Transverse colon (tissue), 4 donors: ENCODE results near the gene RGS9BP. TPM values are rescaled to one million over a fixed set of nuclear protein-coding genes. Genes with fewer than 3 reads are reported as not detected.
"Not testable (repeated sequence)": the region's sequence is repeated elsewhere in the genome, so short reads cannot be mapped to it uniquely, and the experiment has no call there.

Source experiments
- DNase-seq: peaks from one replicate; pipeline ENCODE4 v3.0.0-alpha.2; 2019
- H3K27ac ChIP-seq, 4 donors: fragments of 200-600 bp; sonication (generic); 2 replicates each; pipeline ENCODE4 v1.5.1; 2016 to 2018; ENCODE audit warnings: inconsistent platforms in 4 of 4
- H3K27me3 ChIP-seq: fragments of 200-600 bp; sonication (generic); 2 replicates; pipeline ENCODE4 v1.5.1; 2017; ENCODE audit warnings: inconsistent platforms
- H3K36me3 ChIP-seq, 4 donors: fragments of 200-600 bp; sonication (generic); 2 replicates each; pipeline ENCODE4 v1.5.1; 2017 to 2019; ENCODE audit warnings: inconsistent platforms in 4 of 4
- H3K4me1 ChIP-seq, 4 donors: fragments of 200-600 bp; sonication (generic); 2 replicates each; pipeline ENCODE4 v1.5.1; 2017 to 2020; ENCODE audit warnings: inconsistent platforms in 4 of 4
- H3K4me3 ChIP-seq, 4 donors: fragments of 200-600 bp; sonication (generic); 1 replicate in 1 of 4; 2 replicates in 3 of 4; pipeline versions ENCODE4 v1.5.1 to v1.6.1; 2017 to 2019; ENCODE audit warnings: inconsistent platforms in 4 of 4
- H3K9me3 ChIP-seq, 2 donors: fragments of 200-600 bp; sonication (generic); 2 replicates each; pipeline ENCODE4 v1.5.1; 2017 to 2019; ENCODE audit warnings: inconsistent platforms in 2 of 2
- EP300 ChIP-seq: sonication (generic); formaldehyde crosslinking; IDR thresholded peaks from one replicate; pipeline ENCODE4 v1.6.1; 2017; ENCODE audit warnings: antibody characterized with exemption, low read depth
- POLR2A ChIP-seq: fragments of 450-650 bp; IDR thresholded peaks from one replicate; pipeline ENCODE4 v1.6.1; 2016; ENCODE audit warnings: antibody characterized with exemption, mild to moderate bottlenecking, moderate library complexity
- POLR2AphosphoS5 ChIP-seq, 3 donors: sonication (generic); formaldehyde crosslinking; IDR thresholded peaks; one replicate each; pipeline ENCODE4 v1.6.1; 2016; ENCODE audit warnings: antibody characterized with exemption in 3 of 3
- WGBS, 2 donors: methylation state at CpG; one replicate each; pipeline ENCODE4 v1.1.5; 2018; ENCODE audit warnings: low coverage in 1 of 2; 5-methylcytosine and 5-hydroxymethylcytosine counted together
- in situ Hi-C, 4 donors: fragments of 200-750 bp; cut with MboI; loops; one replicate each; pipeline versions ENCODE4 v1.15.0 to v1.15.1; 2017; ENCODE audit warnings: low sequenced_read_pairs in 3 of 4, low pct_ligation_motif_present in 1 of 4, low pct_unique_long_range_greater_than_20kb in 1 of 4
- intact Hi-C: fragments of 100-400 bp; cut with DNase I; formaldehyde crosslinking; loops from one replicate; pipeline ENCODE4 v1.15.1; 2023; ENCODE audit warnings: low total_unique reads
- total RNA-seq, 4 donors: library from RNA; depleted of rRNA; stranded (reverse); fragments of >200 nt; gene quantifications; one replicate each; pipeline ENCODE4 v1.1.0, GENCODE V29; 2016
- TF ChIP-seq, protein P1 (sequence below), 5 experiments: fragments of 200-600 bp in 3 of 5; fragments of 450-650 bp in 2 of 5; sonication (generic) in 3 of 5; IDR thresholded peaks; 1 replicate in 2 of 5; 2 replicates in 3 of 5; pipeline ENCODE4 v1.5.1; 2016 to 2017; ENCODE audit warnings: antibody characterized with exemption in 5 of 5, inconsistent platforms in 3 of 5, mild to moderate bottlenecking in 2 of 5, moderate library complexity in 1 of 5

RGS9BP gene
- total RNA-seq, 4 donors from 2014 or later: 0.14 to 0.60 (median 0.16) TPM; not detected in 1

DNA sequence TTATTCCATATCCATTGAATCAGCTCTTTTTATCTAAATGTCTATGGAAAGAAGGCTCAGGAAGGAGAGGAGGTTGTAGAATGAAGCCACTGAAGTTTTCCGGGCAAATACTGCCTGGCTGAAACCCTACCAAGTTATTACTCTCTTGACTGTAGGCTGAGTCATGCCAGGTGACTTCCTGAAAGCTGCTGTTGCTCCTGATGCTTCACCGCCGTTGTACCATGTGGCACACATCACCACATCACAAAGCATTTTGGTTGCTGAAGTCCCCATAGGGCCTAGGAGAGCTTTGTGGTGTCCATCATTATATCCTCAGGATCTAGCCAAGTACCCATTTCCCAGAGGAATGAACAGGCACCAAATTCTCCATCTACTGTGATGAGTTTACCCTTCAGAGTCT lies 32.8 kb downstream of the RGS9BP start:
- DNase-seq: no peak
- Histone ChIP-seq H3K4me3 (no peak overlapping the region), H3K27ac (no peak overlapping the region), H3K9me3 (peaks cover 8 to 11% of the 10 kb centered on the region in 2 donors), H3K27me3 (no peaks in the 10 kb centered on the region), H3K4me1 (no peaks in the 10 kb centered on the region), H3K36me3 (peaks cover 0 to 33% (median 7%) of the 10 kb centered on the region in 4 donors)
- 50 to 65% methylated on average over 3 of the region's 3 CpGs for WGBS, 2 donors
- TF ChIP-seq POLR2AphosphoS5 (IDR thresholded peaks at IDR 0.05) (no peak), EP300 (no peak), POLR2A (no peak)
- TF ChIP-seq, protein P1, sequence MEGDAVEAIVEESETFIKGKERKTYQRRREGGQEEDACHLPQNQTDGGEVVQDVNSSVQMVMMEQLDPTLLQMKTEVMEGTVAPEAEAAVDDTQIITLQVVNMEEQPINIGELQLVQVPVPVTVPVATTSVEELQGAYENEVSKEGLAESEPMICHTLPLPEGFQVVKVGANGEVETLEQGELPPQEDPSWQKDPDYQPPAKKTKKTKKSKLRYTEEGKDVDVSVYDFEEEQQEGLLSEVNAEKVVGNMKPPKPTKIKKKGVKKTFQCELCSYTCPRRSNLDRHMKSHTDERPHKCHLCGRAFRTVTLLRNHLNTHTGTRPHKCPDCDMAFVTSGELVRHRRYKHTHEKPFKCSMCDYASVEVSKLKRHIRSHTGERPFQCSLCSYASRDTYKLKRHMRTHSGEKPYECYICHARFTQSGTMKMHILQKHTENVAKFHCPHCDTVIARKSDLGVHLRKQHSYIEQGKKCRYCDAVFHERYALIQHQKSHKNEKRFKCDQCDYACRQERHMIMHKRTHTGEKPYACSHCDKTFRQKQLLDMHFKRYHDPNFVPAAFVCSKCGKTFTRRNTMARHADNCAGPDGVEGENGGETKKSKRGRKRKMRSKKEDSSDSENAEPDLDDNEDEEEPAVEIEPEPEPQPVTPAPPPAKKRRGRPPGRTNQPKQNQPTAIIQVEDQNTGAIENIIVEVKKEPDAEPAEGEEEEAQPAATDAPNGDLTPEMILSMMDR (IDR thresholded peaks at IDR 0.05): no peak
- in situ Hi-C loops (no loop called here), intact Hi-C loops (no loop called here)

DNA sequence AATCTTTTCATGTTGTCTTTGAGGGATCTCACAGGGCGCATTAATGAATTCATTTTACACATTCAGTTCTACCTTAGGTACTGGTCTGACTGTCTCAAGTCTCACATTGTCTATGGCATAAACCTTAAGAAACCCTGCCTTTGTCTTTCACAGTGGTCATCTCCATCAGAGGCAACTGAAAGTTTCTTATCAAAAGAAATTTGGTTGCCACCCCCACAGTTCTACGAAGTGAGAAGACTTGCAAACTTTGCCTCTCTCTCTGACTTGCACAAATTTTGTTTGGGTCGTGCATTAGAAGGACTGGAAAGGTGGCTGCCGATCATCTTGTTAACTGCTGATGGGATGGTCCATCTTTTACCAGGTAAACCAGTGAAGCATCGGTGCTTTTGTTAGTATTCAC lies 33.4 kb downstream of the RGS9BP start:
- no peak overlapping the region for H3K4me3 ChIP-seq
- peaks cover 0 to 32% (median 6%) of the 10 kb centered on the region in 4 donors for H3K36me3 ChIP-seq
- intact Hi-C loops: no loop called here
- H3K9me3 ChIP-seq: peaks cover 4 to 6% of the 10 kb centered on the region in 2 donors
- in situ Hi-C loops: no loop called here
- H3K4me1 ChIP-seq: no peaks in the 10 kb centered on the region
- TF ChIP-seq, protein P1 (IDR thresholded peaks at IDR 0.05): no peak
- TF ChIP-seq POLR2A (no peak), POLR2AphosphoS5 (IDR thresholded peaks at IDR 0.05) (no peak), EP300 (no peak)
- no peak for DNase-seq
- H3K27me3 ChIP-seq: no peaks in the 10 kb centered on the region
- WGBS, 2 donors: 86 to 95% methylated on average over 4 to 5 of the region's 5 CpGs
- H3K27ac ChIP-seq: no peak overlapping the region

DNA sequence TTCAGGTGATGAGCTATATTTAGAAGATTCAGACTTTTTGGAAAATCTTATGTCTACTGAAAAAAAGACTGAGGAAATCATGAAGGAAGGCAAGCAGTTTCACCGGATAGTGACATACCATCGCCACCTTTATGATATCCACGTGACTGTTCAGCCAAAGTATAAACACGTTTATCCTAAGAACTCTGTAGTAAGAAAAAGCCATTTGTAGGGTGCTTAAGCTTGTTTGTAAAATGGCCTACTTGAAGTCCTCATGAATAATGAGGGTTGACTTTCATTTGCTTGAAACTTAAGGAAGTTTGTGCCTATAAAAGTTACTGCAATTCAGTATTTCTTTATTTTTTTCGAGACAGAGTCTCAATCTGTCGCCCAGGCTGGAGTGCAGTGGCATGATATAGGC lies 36.1 kb downstream of the RGS9BP start:
- WGBS, 2 donors: 90 to 100% methylated on average over 4 to 6 of the region's 6 CpGs
- no peak for DNase-seq
- no peak overlapping the region for H3K4me3 ChIP-seq
- intact Hi-C loops (no loop called here), in situ Hi-C loops (no loop called here)
- no peaks in the 10 kb centered on the region for H3K9me3 ChIP-seq
- H3K36me3 ChIP-seq: peaks cover 0 to 24% (median 2%) of the 10 kb centered on the region in 4 donors
- no peaks in the 10 kb centered on the region for H3K27me3 ChIP-seq
- H3K27ac ChIP-seq: no peak overlapping the region
- H3K4me1 ChIP-seq: no peaks in the 10 kb centered on the region
- TF ChIP-seq POLR2A (no peak), POLR2AphosphoS5 (IDR thresholded peaks at IDR 0.05) (no peak)
- TF ChIP-seq, protein P1 (IDR thresholded peaks at IDR 0.05): no peak

DNA sequence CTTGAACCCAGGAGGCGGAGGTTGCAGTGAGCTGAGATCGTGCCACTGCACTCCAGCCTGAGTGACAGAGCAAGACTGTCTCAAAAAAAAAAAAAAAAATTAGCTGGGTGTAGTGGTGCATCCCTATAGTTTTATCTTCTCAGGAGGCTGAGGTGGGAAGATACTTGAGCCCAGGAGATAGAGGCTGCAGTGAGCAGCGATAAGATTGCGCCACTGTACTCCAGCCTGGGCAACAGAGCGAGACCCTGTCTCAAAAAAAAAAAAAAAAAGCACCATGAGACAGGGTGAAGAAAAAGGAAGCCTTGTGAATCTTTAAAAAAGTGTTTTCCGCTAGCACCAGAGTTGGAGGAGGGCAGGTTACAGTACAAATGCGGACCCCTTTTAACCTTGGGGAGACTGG lies 40.6 kb downstream of the RGS9BP start:
- WGBS, 2 donors: 95 to 98% methylated on average over 4 to 7 of the region's 7 CpGs
- DNase-seq, H3K27me3 ChIP-seq, H3K9me3 ChIP-seq, H3K4me3 ChIP-seq, intact Hi-C loops, in situ Hi-C loops, H3K4me1 ChIP-seq, H3K27ac ChIP-seq: not testable (repeated sequence)
- peaks cover 0 to 17% (median 2%) of the 10 kb centered on the region in 4 donors for H3K36me3 ChIP-seq

DNA sequence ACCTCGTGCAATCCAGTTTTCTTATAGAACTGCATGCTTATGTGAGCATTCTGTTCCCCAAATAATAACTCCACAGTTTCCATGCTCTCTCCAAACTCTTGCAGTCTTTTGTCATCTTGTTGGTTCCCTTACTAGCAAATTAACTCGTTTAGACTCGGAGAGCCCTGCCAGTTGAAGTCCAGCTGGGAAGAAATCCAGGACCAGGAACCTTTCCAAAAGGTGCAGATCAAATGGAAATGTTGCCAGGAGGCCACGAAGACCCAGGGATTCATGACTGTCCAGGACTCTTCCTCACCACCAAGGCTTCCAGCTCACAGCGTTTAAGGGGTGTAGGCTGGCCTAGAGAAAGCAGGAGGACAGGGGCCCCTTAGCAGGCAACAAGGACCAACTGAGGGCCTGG lies 41.8 kb downstream of the RGS9BP start:
- no peak overlapping the region for H3K4me3 ChIP-seq

More for the DNA sequence above, 41.8 kb downstream of the RGS9BP start:
- H3K9me3 ChIP-seq: no peaks in the 10 kb centered on the region
- in situ Hi-C loops (no loop called here), intact Hi-C loops (no loop called here)
- H3K27ac ChIP-seq: no peak overlapping the region
- DNase-seq: no peak
- TF ChIP-seq, protein P1 (IDR thresholded peaks at IDR 0.05): no peak
- TF ChIP-seq POLR2AphosphoS5 (IDR thresholded peaks at IDR 0.05) (no peak), POLR2A (no peak)
- no peaks in the 10 kb centered on the region for H3K4me1 ChIP-seq
- H3K27me3 ChIP-seq: no peaks in the 10 kb centered on the region
- peaks cover 0 to 7% (median 0%) of the 10 kb centered on the region in 4 donors for H3K36me3 ChIP-seq
- WGBS, 2 donors: 80 to 89% methylated on average over 2 to 5 of the region's 5 CpGs
